HL-60 (cell line): ENCODE measurements around the gene CYP26A1.

Experiments
- POLR2AphosphoS5 ChIP-seq: IDR thresholded peaks from 2 replicates; pipeline ENCODE4 v1.6.1; 2012; ENCODE audit warnings: low read depth
- SPI1 ChIP-seq: IDR thresholded peaks from 2 replicates; pipeline ENCODE4 v1.6.1; 2012; ENCODE audit warnings: low read depth, mild to moderate bottlenecking, borderline replicate concordance
- TF ChIP-seq, protein P1 (sequence below): IDR thresholded peaks from 2 replicates; pipeline ENCODE4 v1.6.1; 2012; ENCODE audit warnings: low read depth; ENCODE audit not compliant: insufficient replicate concordance
- TF ChIP-seq, protein P2 (sequence below): IDR thresholded peaks from one replicate; pipeline ENCODE4 v1.5.1; 2011; ENCODE audit warnings: low read length, control low read depth, inconsistent platforms; ENCODE audit not compliant: insufficient read depth

DNA sequence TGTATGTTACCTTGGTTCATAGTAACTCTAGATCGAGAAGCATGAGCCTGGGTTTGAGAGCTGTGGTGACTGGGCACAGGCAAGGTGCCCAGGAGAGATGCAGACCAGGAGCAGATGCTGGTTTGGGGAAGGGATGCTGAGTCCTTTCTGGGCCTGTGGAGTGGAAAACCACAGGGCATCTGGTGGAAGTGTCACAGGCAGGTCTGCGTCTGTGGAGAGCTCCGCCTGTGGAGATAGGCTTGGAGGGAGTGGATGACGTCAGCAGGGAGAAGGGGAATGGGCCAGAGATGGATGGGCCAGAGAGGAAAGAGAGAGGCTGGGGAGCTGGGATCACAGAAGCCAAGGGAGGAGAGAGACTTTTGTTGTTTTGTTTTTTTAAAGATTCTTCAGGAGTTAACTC is 14.8 kb downstream of the CYP26A1 start:
- TF ChIP-seq, protein P1, sequence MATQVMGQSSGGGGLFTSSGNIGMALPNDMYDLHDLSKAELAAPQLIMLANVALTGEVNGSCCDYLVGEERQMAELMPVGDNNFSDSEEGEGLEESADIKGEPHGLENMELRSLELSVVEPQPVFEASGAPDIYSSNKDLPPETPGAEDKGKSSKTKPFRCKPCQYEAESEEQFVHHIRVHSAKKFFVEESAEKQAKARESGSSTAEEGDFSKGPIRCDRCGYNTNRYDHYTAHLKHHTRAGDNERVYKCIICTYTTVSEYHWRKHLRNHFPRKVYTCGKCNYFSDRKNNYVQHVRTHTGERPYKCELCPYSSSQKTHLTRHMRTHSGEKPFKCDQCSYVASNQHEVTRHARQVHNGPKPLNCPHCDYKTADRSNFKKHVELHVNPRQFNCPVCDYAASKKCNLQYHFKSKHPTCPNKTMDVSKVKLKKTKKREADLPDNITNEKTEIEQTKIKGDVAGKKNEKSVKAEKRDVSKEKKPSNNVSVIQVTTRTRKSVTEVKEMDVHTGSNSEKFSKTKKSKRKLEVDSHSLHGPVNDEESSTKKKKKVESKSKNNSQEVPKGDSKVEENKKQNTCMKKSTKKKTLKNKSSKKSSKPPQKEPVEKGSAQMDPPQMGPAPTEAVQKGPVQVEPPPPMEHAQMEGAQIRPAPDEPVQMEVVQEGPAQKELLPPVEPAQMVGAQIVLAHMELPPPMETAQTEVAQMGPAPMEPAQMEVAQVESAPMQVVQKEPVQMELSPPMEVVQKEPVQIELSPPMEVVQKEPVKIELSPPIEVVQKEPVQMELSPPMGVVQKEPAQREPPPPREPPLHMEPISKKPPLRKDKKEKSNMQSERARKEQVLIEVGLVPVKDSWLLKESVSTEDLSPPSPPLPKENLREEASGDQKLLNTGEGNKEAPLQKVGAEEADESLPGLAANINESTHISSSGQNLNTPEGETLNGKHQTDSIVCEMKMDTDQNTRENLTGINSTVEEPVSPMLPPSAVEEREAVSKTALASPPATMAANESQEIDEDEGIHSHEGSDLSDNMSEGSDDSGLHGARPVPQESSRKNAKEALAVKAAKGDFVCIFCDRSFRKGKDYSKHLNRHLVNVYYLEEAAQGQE = no peak
- TF ChIP-seq, protein P2, sequence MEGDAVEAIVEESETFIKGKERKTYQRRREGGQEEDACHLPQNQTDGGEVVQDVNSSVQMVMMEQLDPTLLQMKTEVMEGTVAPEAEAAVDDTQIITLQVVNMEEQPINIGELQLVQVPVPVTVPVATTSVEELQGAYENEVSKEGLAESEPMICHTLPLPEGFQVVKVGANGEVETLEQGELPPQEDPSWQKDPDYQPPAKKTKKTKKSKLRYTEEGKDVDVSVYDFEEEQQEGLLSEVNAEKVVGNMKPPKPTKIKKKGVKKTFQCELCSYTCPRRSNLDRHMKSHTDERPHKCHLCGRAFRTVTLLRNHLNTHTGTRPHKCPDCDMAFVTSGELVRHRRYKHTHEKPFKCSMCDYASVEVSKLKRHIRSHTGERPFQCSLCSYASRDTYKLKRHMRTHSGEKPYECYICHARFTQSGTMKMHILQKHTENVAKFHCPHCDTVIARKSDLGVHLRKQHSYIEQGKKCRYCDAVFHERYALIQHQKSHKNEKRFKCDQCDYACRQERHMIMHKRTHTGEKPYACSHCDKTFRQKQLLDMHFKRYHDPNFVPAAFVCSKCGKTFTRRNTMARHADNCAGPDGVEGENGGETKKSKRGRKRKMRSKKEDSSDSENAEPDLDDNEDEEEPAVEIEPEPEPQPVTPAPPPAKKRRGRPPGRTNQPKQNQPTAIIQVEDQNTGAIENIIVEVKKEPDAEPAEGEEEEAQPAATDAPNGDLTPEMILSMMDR = no peak
- TF ChIP-seq POLR2AphosphoS5 = no peak
- TF ChIP-seq SPI1 = no peak
